Measurements from ENCODE around the gene QPRT. TPM values are rescaled to one million over a fixed set of nuclear protein-coding genes. Genes with fewer than 3 reads are reported as not detected.
A peak's percentile ranks its signal among the peaks of the same experiment; 100 is the strongest.

Gene QPRT
- polyA plus RNA-seq, 1 of the 3 experiments (the other 2 are of a cell fraction) = 12.5 TPM

GRCh38 chr16:29675811-29676643 lies 3.0 kb upstream of the QPRT start:
- Histone ChIP-seq H3F3A (replicated peaks; ENCODE audit: insufficient read depth) (no peaks in the 10 kb centered on the region), H2AFZ (ENCODE audit: low read depth) (peak overlapping the region; percentile 67), H3K27ac (ENCODE audit: low read depth in 2 of 2, low read length in 1 of 2) (no peak overlapping the region), H3K4me3 (ENCODE audit: low read depth in 2 of 2, low read length in 1 of 2) (no peak overlapping the region), H3K4me1 (ENCODE audit: control insufficient read depth in 1 of 2, insufficient read depth in 2 of 2, low read depth in 1 of 2, low read length in 1 of 2) (peaks cover 0 to 2% of the 10 kb centered on the region in 2 experiments; a peak in 1 of 4 replicates), H3K9ac (no peak overlapping the region), H4K20me1 (ENCODE audit: insufficient read depth) (no peaks in the 10 kb centered on the region), H3K79me2 (ENCODE audit: insufficient read depth) (no peaks in the 10 kb centered on the region), H3K9me2 (no peaks in the 10 kb centered on the region), H3K36me3 (replicated peaks in 1 of 2; ENCODE audit: control insufficient read depth in 1 of 2, insufficient read depth in 2 of 2, low read length in 1 of 2) (no peaks in the 10 kb centered on the region), H3K9me3 (no peaks in the 10 kb centered on the region), H3K27me3 (ENCODE audit: insufficient read depth) (no peaks in the 10 kb centered on the region), H3K4me2 (no peak overlapping the region)
- WGBS (ENCODE audit: low lambda C conversion rate) = 47% methylated on average over 3 of the region's 3 CpGs
- DNase-seq = peak; percentile 67
- 0 out of 2 replicates have a peak, but pooled peaks have one; percentile 22 for TF ChIP-seq MXI1 (IDR thresholded peaks at IDR 0.05; ENCODE audit: low read depth, low read length)
- no peak for TF ChIP-seq RAD21 (IDR thresholded peaks at IDR 0.05; ENCODE audit: low read length)
- no peak for TF ChIP-seq RXRA (IDR thresholded peaks at IDR 0.05; ENCODE audit: borderline replicate concordance, low read depth)
- TF ChIP-seq JUND (IDR thresholded peaks at IDR 0.05) = no peak
- CTCF ChIA-PET = interaction anchor here (1.1 to 1.2 kb wide), 2 partner anchors 46 to 53 kb away, joined by 4 read pairs; no protein-coding TSS in a partner anchor
- POLR2A ChIA-PET = no interaction called here

- ChIA-PET POLR2A (no interaction called here), CTCF (interaction anchor here (1.2 to 1.5 kb wide), 2 partner anchors 20 to 45 kb away, joined by 3 to 4 read pairs; no protein-coding TSS in a partner anchor)
- 91% methylated on average over 23 of the region's 23 CpGs for WGBS (ENCODE audit: low lambda C conversion rate)
- TF ChIP-seq SMC3 (IDR thresholded peaks at IDR 0.05; ENCODE audit: low read depth, low read length) (no peak), GATA2 (CRISPR knock-in tag; IDR thresholded peaks at IDR 0.05) (no peak), RAD21 (IDR thresholded peaks at IDR 0.05; ENCODE audit: low read length) (no peak)
- Histone ChIP-seq H3K4me3 (ENCODE audit: low read depth in 2 of 2, low read length in 1 of 2) (no peak overlapping the region), H3K9me3 (no peaks in the 10 kb centered on the region), H3K36me3 (replicated peaks in 1 of 2; ENCODE audit: control insufficient read depth in 1 of 2, insufficient read depth in 2 of 2, low read length in 1 of 2) (no peaks in the 10 kb centered on the region), H3F3A (replicated peaks; ENCODE audit: insufficient read depth) (no peaks in the 10 kb centered on the region), H3K4me1 (ENCODE audit: control insufficient read depth in 1 of 2, insufficient read depth in 2 of 2, low read depth in 1 of 2, low read length in 1 of 2) (peaks cover 0 to 2% of the 10 kb centered on the region in 2 experiments; a peak in 1 of 4 replicates), H3K79me2 (ENCODE audit: insufficient read depth) (no peaks in the 10 kb centered on the region), H3K27ac (ENCODE audit: low read depth in 2 of 2, low read length in 1 of 2) (no peak overlapping the region), H3K27me3 (ENCODE audit: insufficient read depth) (no peaks in the 10 kb centered on the region), H3K4me2 (no peak overlapping the region), H3K9ac (no peak overlapping the region), H3K9me2 (no peaks in the 10 kb centered on the region), H4K20me1 (ENCODE audit: insufficient read depth) (no peaks in the 10 kb centered on the region), H2AFZ (ENCODE audit: low read depth) (no peak overlapping the region)
- no peak for DNase-seq
Observed at GRCh38 chr16:29676989-29677785, 1.8 kb upstream of the QPRT start.

- H3K27ac ChIP-seq (ENCODE audit: low read depth in 2 of 2, low read length in 1 of 2) = no peak overlapping the region; a peak in 1 of 4 replicates
- no peak overlapping the region; the same call in 1 of the 2 replicates for H2AFZ ChIP-seq (ENCODE audit: low read depth)
- H3K4me1 ChIP-seq (ENCODE audit: control insufficient read depth in 1 of 2, insufficient read depth in 2 of 2, low read depth in 1 of 2, low read length in 1 of 2) = peaks cover 0 to 2% of the 10 kb centered on the region in 2 experiments; a peak in 1 of 4 replicates
- POLR2A ChIA-PET = no interaction called here
- H3K9ac ChIP-seq = no peak overlapping the region
- 94% methylated on average over 7 of the region's 10 CpGs for WGBS (ENCODE audit: low lambda C conversion rate)
- H3K9me3 ChIP-seq = no peaks in the 10 kb centered on the region
- DNase-seq = no peak
- H3K9me2 ChIP-seq = no peaks in the 10 kb centered on the region
- TF ChIP-seq RAD21 (IDR thresholded peaks at IDR 0.05; ENCODE audit: low read length) (no peak), POLR2AphosphoS5 (IDR thresholded peaks at IDR 0.05; ENCODE audit: low read depth, low read length) (no peak), PBX3 (IDR thresholded peaks at IDR 0.05) (no peak), YY1 (IDR thresholded peaks at IDR 0.05; ENCODE audit: low read depth) (no peak), NFIC (IDR thresholded peaks at IDR 0.05; ENCODE audit: borderline replicate concordance) (no peak), TCF12 (IDR thresholded peaks at IDR 0.05) (no peak), REST (IDR thresholded peaks at IDR 0.05; ENCODE audit: low read depth, low read length) (no peak), EZH2phosphoT487 (IDR thresholded peaks at IDR 0.05; ENCODE audit: borderline replicate concordance, low read depth) (no peak), TAF1 (IDR thresholded peaks at IDR 0.05; ENCODE audit: borderline replicate concordance, low read depth, low read length) (no peak)
- CTCF ChIA-PET = interaction anchor here (1.9 to 2.2 kb wide), 2 partner anchors 20 to 351 kb away, joined by 5 to 9 read pairs; partner anchors contain the start of gene TLCD3B
- H3K4me3 ChIP-seq (ENCODE audit: low read depth in 2 of 2, low read length in 1 of 2) = no peak overlapping the region
- no peaks in the 10 kb centered on the region for H3K36me3 ChIP-seq (replicated peaks in 1 of 2; ENCODE audit: control insufficient read depth in 1 of 2, insufficient read depth in 2 of 2, low read length in 1 of 2)
- no peaks in the 10 kb centered on the region for H3K27me3 ChIP-seq (ENCODE audit: insufficient read depth)
- H4K20me1 ChIP-seq (ENCODE audit: insufficient read depth) = no peaks in the 10 kb centered on the region
- no peaks in the 10 kb centered on the region for H3K79me2 ChIP-seq (ENCODE audit: insufficient read depth)
- no peak overlapping the region for H3K4me2 ChIP-seq
- H3F3A ChIP-seq (replicated peaks; ENCODE audit: insufficient read depth) = no peaks in the 10 kb centered on the region
Observed at GRCh38 chr16:29680180-29680598, 1.2 kb downstream of the QPRT start.

Measured in SK-N-SH (cell line).